Breast epithelium (tissue), 3 donors: ENCODE measurements around the gene SH3BP5.

Experiments used
- CTCF ChIP-seq, 3 donors: fragments of 450-650 bp; IDR thresholded peaks; one replicate each; pipeline ENCODE4 v1.5.1; 2016 to 2017; ENCODE audit warnings: antibody characterized with exemption in 3 of 3, mild to moderate bottlenecking in 3 of 3, moderate library complexity in 3 of 3
- POLR2A ChIP-seq: fragments of 450-650 bp; IDR thresholded peaks from one replicate; pipeline ENCODE4 v1.6.1; 2016; ENCODE audit warnings: antibody characterized with exemption, mild to moderate bottlenecking, moderate library complexity

- TF ChIP-seq POLR2A, result no peak
- no peak for TF ChIP-seq CTCF (IDR thresholded peaks at IDR 0.05)
These were observed 13.7 kb downstream of the SH3BP5 start for GRCh38 chr3:15318661-15319060.
